ENCODE results near the gene VPS9D1.

GRCh38 chr16:89710709-89711564, 9.8 kb downstream of the VPS9D1 start:
- TF ChIP-seq CTCF (IDR thresholded peaks at IDR 0.05; ENCODE audit: insufficient read depth, low read depth, low read length) (no peak), EZH2 (IDR thresholded peaks at IDR 0.05; ENCODE audit: insufficient read depth, low read length) (no peak)

Data from astrocyte (in vitro differentiated cells and primary cell).